ENCODE measurements around the gene ZNF479. TPM values are rescaled to one million over a fixed set of nuclear protein-coding genes. Genes with fewer than 3 reads are reported as not detected.

ZNF479 gene
- polyA plus RNA-seq, 1 donor from 2014 or later: not detected

GRCh38 chr7:57179776-57180415 is 47.7 kb upstream of the ZNF479 start:
- Histone ChIP-seq H3K79me2 (replicated peaks; ENCODE audit: insufficient read depth, low read length) (no peaks in the 10 kb centered on the region), H3K36me3 (ENCODE audit: insufficient read depth, low read length) (no peaks in the 10 kb centered on the region), H3K27me3 (ENCODE audit: insufficient read depth, low read depth, low read length) (no peaks in the 10 kb centered on the region), H3K9ac (ENCODE audit: low read length) (no peak overlapping the region), H3F3A (ENCODE audit: insufficient read depth, low read length, poor library complexity, severe bottlenecking) (no peaks in the 10 kb centered on the region), H3K4me3 (ENCODE audit: low read length) (no peak overlapping the region), H3K4me2 (ENCODE audit: low read length) (no peak overlapping the region), H3K9me3 (ENCODE audit: low read length) (peaks cover 16% of the 10 kb centered on the region), H2AFZ (ENCODE audit: low read depth, low read length) (no peak overlapping the region), H3K9me2 (ENCODE audit: insufficient read depth, low read length) (no peaks in the 10 kb centered on the region), H4K20me1 (ENCODE audit: insufficient read depth) (no peaks in the 10 kb centered on the region), H3K27ac (ENCODE audit: low read length) (no peak overlapping the region)
- TF ChIP-seq RAD21 (conservative IDR thresholded peaks at IDR 0.05) (no peak), REST (IDR thresholded peaks at IDR 0.05; ENCODE audit: borderline replicate concordance) (no peak), POLR2AphosphoS5 (IDR thresholded peaks at IDR 0.05) (no peak), MXI1 (conservative IDR thresholded peaks at IDR 0.05; ENCODE audit: poor library complexity, severe bottlenecking) (no peak), EP300 (conservative IDR thresholded peaks at IDR 0.05; ENCODE audit: poor library complexity, severe bottlenecking) (no peak), SMC3 (conservative IDR thresholded peaks at IDR 0.05; ENCODE audit: poor library complexity) (no peak), TAF1 (IDR thresholded peaks at IDR 0.05; ENCODE audit: low read depth) (no peak)

- no peak overlapping the region for H3K9ac ChIP-seq (ENCODE audit: low read length)
- H3K9me3 ChIP-seq (ENCODE audit: low read length): peaks cover 16% of the 10 kb centered on the region
- H3K27ac ChIP-seq (ENCODE audit: low read length): no peak overlapping the region
- no peaks in the 10 kb centered on the region for H3K79me2 ChIP-seq (replicated peaks; ENCODE audit: insufficient read depth, low read length)
- H4K20me1 ChIP-seq (ENCODE audit: insufficient read depth): no peaks in the 10 kb centered on the region
- H3F3A ChIP-seq (ENCODE audit: insufficient read depth, low read length, poor library complexity, severe bottlenecking): no peaks in the 10 kb centered on the region
- no peaks in the 10 kb centered on the region for H3K9me2 ChIP-seq (ENCODE audit: insufficient read depth, low read length)
- H3K4me3 ChIP-seq (ENCODE audit: low read length): no peak overlapping the region
- no peaks in the 10 kb centered on the region for H3K27me3 ChIP-seq (ENCODE audit: insufficient read depth, low read depth, low read length)
- H3K4me2 ChIP-seq (ENCODE audit: low read length): no peak overlapping the region
- no peaks in the 10 kb centered on the region for H3K36me3 ChIP-seq (ENCODE audit: insufficient read depth, low read length)
- no peak overlapping the region for H2AFZ ChIP-seq (ENCODE audit: low read depth, low read length)
- TF ChIP-seq CTCF (IDR thresholded peaks at IDR 0.05; ENCODE audit: poor library complexity, severe bottlenecking) (no peak), EP300 (conservative IDR thresholded peaks at IDR 0.05; ENCODE audit: poor library complexity, severe bottlenecking) (no peak), SMC3 (conservative IDR thresholded peaks at IDR 0.05; ENCODE audit: poor library complexity) (no peak), POLR2AphosphoS5 (IDR thresholded peaks at IDR 0.05) (no peak), MXI1 (conservative IDR thresholded peaks at IDR 0.05; ENCODE audit: poor library complexity, severe bottlenecking) (no peak), TAF1 (IDR thresholded peaks at IDR 0.05; ENCODE audit: low read depth) (no peak), EZH2 (IDR thresholded peaks at IDR 0.05; ENCODE audit: borderline replicate concordance, insufficient read depth, low read length, poor library complexity, severe bottlenecking) (no peak), RAD21 (conservative IDR thresholded peaks at IDR 0.05) (no peak), REST (IDR thresholded peaks at IDR 0.05; ENCODE audit: borderline replicate concordance) (no peak)
Observed at GRCh38 chr7:57178768-57179139, 46.5 kb upstream of the ZNF479 start.

Data from neural cell (in vitro differentiated cells).